Nephron (organoid): ENCODE measurements around the gene TAF3.

Source experiments
- H3K27ac Mint-ChIP-seq, 3 experiments: 2 replicates each; pipeline ENCODE4 v1.8.0; 2020; ENCODE audit warnings: mixed read lengths in 3 of 3, mild to moderate bottlenecking in 2 of 3, moderate library complexity in 1 of 3
- H3K27me3 Mint-ChIP-seq: 2 replicates; pipeline ENCODE4 v1.8.0; 2021; ENCODE audit warnings: low read depth, mild to moderate bottlenecking, moderate library complexity, mixed read lengths
- H3K36me3 Mint-ChIP-seq: 2 replicates; pipeline ENCODE4 v1.8.0; 2020; ENCODE audit warnings: low read depth, mixed read lengths
- H3K4me1 Mint-ChIP-seq: 2 replicates; pipeline ENCODE4 v1.8.0; 2020; ENCODE audit warnings: mixed read lengths
- H3K4me3 Mint-ChIP-seq, 3 experiments: 2 replicates each; pipeline ENCODE4 v1.8.0; 2020; ENCODE audit warnings: mild to moderate bottlenecking in 3 of 3, mixed read lengths in 3 of 3, moderate library complexity in 2 of 3
- H3K9me3 Mint-ChIP-seq: 2 replicates; pipeline ENCODE4 v1.8.0; 2020; ENCODE audit warnings: mixed read lengths
- CTCF ChIP-seq, 3 experiments: fragments of 200-600 bp; sonication (generic); IDR thresholded peaks; one replicate each; pipeline ENCODE4 v1.5.0; 2021; ENCODE audit warnings: antibody characterized with exemption in 3 of 3; ENCODE audit not compliant: unreplicated experiment in 3 of 3

The TAF3 gene

GRCh38 chr10:7944537-7944936 lies 126.2 kb downstream of the TAF3 start:
- peaks cover 2% of the 10 kb centered on the region for H3K9me3 Mint-ChIP-seq
- H3K27me3 Mint-ChIP-seq, result no peaks in the 10 kb centered on the region
- H3K36me3 Mint-ChIP-seq, result peaks cover 7% of the 10 kb centered on the region
- no peaks in the 10 kb centered on the region for H3K4me1 Mint-ChIP-seq
- TF ChIP-seq CTCF (IDR thresholded peaks at IDR 0.05; ENCODE audit: unreplicated experiment in 3 of 3), result no peak
- H3K4me3 Mint-ChIP-seq, result no peak overlapping the region
- no peak overlapping the region for H3K27ac Mint-ChIP-seq

- H3K27me3 Mint-ChIP-seq, result no peaks in the 10 kb centered on the region
- no peak overlapping the region for H3K4me3 Mint-ChIP-seq
- H3K4me1 Mint-ChIP-seq, result no peaks in the 10 kb centered on the region
- H3K27ac Mint-ChIP-seq, result no peak overlapping the region
- H3K9me3 Mint-ChIP-seq, result peaks cover 2% of the 10 kb centered on the region
- H3K36me3 Mint-ChIP-seq, result peaks cover 5% of the 10 kb centered on the region
- no peak for TF ChIP-seq CTCF (IDR thresholded peaks at IDR 0.05; ENCODE audit: unreplicated experiment in 3 of 3)
Measured at GRCh38 chr10:7945034-7945433, 126.7 kb downstream of the TAF3 start.

- no peaks in the 10 kb centered on the region for H3K4me1 Mint-ChIP-seq
- no peak overlapping the region for H3K27ac Mint-ChIP-seq
- TF ChIP-seq CTCF (IDR thresholded peaks at IDR 0.05; ENCODE audit: unreplicated experiment in 3 of 3), result no peak
- peaks cover 5% of the 10 kb centered on the region for H3K36me3 Mint-ChIP-seq
- no peak overlapping the region for H3K4me3 Mint-ChIP-seq
- peaks cover 2% of the 10 kb centered on the region for H3K9me3 Mint-ChIP-seq
- no peaks in the 10 kb centered on the region for H3K27me3 Mint-ChIP-seq
Measured at GRCh38 chr10:7945469-7946187, 127.3 kb downstream of the TAF3 start.

GRCh38 chr10:7948371-7949000 lies 130.2 kb downstream of the TAF3 start:
- Mint-ChIP-seq H3K36me3 (peaks cover 5% of the 10 kb centered on the region), H3K4me3 (no peak overlapping the region), H3K9me3 (peaks cover 2% of the 10 kb centered on the region), H3K27me3 (no peaks in the 10 kb centered on the region), H3K4me1 (no peaks in the 10 kb centered on the region), H3K27ac (no peak overlapping the region)
- no peak for TF ChIP-seq CTCF (IDR thresholded peaks at IDR 0.05; ENCODE audit: unreplicated experiment in 3 of 3)

GRCh38 chr10:7950981-7951847 lies 132.9 kb downstream of the TAF3 start:
- no peaks in the 10 kb centered on the region for H3K27me3 Mint-ChIP-seq
- H3K36me3 Mint-ChIP-seq, result peaks cover 5% of the 10 kb centered on the region
- H3K4me1 Mint-ChIP-seq, result no peaks in the 10 kb centered on the region
- H3K27ac Mint-ChIP-seq, result no peak overlapping the region
- H3K4me3 Mint-ChIP-seq, result no peak overlapping the region
- TF ChIP-seq CTCF (IDR thresholded peaks at IDR 0.05; ENCODE audit: unreplicated experiment in 3 of 3), result no peak
- peaks cover 2% of the 10 kb centered on the region for H3K9me3 Mint-ChIP-seq
